NAMALWA (cell line): Measurements from ENCODE around the gene HNRNPM.
A peak's percentile ranks its signal among the peaks of the same experiment; 100 is the strongest.
"Not testable (repeated sequence)": the region's sequence is repeated elsewhere in the genome, so short reads cannot be mapped to it uniquely, and the experiment has no call there.

Experiments used
- DNase-seq: peaks from one replicate; pipeline ENCODE4 v3.0.0-alpha.2; 2015; ENCODE audit warnings: low spot score

Gene HNRNPM

DNA sequence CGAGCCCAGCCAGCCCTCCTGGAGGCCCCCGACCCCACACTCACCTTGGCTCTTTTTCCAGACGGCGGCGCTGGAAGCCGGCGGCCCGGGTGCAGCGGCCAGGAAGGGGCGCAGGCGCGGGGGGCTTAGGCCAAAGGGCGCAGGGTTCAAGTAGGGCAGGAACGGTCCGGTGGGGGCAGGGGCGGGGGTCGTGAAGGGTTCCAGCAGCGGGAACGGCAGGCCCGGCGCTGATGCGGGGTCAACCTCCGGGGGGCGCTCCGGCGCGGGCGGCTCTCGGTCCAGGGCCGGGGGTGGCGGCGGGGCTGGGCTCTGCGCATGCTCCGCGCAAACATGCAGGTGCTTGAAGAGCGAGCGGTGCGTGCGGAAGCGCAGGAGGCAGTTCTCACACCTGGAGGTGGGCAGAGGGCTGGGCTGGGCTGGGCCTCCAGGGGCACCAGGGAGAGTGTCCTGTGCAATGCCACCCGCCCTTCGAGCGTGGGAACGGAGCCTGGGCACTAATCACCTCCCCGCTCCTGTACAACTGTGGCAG lies 66.9 kb downstream of the HNRNPM start:
- no peak for DNase-seq

DNA sequence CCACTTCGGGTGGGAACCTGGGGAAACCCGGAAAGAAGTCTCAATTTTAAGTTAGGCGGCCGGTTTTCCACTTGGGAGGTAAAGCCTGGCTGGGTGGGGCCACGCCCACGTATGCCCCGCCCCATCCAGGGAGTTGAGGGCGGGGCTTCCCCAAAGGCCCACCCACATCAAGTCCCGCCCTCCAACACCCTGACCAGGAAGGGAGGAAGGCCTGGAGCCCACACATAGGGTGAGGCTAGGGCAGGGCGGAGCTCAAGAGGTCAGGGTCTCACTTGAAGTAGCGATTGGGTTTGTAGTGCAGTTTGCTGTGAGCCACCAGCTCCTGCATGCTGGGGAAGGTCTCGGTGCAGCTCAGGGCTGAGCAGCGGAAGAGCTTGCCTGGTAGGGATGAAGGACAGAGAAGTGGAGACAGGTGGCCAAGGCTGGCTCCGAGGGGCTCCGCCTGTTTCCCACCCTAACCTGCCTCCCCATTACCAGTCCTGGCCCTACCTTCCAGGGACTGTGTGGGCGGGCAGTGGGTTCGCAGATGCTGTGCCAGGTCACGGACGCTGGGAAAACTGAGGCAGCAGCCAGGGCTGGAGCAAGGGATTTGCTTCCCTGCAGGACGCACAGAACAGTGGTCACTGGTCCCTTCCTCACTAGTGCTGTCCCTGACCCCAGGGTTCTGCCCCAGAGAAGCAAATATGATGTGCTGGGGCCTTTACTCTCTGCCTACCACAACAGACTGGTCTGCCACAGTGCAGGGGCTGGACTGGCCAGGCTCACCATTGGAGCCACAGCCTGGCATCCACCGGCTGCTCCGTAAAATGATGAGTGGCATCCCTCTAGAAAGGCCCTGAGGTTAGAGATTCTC lies 67.6 kb downstream of the HNRNPM start:
- DNase-seq: peak; percentile 74

DNA sequence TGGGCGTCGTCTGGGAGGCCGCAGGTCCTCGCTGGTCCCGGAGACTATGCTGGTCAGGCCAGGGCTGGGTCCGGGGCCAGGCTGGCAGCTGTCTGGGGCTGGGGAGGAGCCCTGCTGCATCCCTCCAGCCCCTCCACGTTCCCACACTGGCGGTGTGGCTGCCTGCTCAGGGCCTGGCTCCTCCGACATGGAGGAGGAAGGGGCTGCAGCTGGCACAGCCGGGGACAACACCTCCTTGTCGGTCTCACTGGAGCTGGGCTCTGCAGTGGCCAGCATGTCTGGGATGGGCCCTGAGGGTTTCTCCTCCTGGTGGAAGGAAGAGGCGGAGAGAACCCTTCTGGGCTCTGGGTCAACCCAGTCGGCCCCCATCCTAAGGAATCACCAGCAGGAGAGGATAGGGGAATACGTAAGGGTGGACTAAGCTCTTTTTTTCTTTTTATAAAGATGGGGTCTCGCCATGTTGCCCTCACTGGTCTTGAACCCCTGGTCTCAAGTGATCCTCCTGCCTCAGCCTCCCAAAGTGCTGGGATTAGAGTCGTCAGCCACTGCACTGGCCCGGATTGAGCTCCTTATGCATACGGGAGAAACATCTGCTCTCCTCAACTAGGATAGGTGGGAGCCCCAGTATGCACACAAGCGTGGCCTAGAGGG lies 68.4 kb downstream of the HNRNPM start:
- no peak for DNase-seq

DNA sequence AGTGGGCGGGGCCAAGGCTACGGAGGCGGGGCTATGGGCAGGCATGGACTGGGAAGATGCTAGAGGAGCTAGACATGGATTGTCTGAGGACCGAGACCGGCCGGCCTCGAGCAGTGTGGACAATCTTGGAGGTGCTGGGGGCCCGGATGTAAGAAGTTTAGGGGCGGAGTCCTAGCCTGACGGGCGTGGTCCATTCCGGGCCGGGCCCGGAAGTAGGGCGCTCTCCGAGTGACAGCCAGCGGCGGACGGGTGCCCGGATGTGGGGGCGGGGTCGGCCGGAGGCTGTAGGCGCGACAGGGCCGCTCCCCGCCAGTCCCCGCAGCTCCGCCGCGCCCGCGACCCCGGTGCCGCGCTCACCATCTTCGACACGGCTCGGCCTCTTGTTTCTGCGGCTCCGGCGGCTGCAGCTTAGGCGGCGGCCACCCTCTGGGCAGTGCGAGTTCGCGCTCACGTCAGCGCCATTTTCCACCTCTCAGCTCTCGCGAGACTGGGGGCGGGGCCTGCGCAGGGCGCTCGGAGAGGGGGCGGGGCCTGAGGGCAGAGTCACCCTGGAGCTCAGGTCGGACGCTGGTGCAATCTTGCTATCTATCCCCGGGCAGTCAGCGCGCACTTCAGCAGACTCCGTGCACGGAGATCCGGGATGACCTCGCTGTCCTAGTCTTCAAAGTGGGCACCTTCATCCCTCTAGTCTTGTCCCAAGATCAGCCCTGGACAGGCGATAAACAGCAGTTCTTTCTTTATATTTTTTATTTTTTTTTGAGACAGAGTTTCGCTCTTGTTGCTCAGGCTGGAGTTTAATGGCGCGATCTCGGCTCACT lies 69.1 kb downstream of the HNRNPM start, which contains the start of gene ZNF414:
Gene ZNF414 (minus strand): TSS at position 481 of the 818 bp plus-strand sequence. CDS start 121 bp downstream, at position 360.
- peak; percentile 94 for DNase-seq

DNA sequence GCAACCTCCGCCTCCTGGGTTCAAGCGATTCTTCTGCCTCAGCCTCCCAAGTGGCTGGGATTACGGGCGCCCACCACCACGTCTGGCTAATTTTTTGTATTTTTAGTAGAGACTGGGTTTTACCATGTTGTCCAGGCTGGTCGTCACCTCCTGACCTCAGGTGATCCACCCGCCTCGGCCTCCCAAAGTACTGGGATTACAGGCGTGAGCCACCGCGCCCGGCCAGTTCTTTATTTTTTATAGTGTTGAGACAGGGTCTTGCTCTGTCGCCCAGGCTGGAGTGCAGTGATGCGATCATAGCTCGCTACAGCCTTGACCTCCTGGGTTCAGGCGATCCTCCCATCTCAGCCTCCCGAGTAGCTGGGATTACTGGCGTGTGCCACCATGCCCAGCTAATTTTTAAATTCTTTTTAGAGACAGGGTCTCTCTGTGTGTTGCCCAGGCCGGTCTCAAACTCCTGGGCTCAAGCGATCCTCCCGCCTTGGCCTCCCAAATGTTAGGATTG lies 69.8 kb downstream of the HNRNPM start:
- not testable (repeated sequence) for DNase-seq

DNA sequence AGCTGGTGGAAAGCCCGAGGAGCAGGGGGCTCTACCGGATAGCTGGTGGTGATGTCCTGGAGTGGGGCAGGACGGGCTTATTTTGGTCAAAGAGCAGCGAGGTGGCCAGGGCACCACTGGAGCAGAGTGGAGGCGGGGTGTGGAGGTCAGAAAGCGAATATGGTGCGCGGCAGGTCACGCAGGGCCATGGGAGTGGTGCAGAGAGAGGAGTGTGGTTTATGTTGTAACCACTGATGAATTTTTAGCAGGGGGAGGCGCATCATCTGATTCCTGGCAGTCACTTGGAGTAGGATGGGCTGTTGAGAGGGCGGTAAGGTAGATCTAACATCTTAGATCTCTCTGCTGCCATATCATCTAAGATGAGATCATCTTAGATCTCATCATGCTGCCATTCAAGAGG lies 70.5 kb downstream of the HNRNPM start:
- DNase-seq: no peak

DNA sequence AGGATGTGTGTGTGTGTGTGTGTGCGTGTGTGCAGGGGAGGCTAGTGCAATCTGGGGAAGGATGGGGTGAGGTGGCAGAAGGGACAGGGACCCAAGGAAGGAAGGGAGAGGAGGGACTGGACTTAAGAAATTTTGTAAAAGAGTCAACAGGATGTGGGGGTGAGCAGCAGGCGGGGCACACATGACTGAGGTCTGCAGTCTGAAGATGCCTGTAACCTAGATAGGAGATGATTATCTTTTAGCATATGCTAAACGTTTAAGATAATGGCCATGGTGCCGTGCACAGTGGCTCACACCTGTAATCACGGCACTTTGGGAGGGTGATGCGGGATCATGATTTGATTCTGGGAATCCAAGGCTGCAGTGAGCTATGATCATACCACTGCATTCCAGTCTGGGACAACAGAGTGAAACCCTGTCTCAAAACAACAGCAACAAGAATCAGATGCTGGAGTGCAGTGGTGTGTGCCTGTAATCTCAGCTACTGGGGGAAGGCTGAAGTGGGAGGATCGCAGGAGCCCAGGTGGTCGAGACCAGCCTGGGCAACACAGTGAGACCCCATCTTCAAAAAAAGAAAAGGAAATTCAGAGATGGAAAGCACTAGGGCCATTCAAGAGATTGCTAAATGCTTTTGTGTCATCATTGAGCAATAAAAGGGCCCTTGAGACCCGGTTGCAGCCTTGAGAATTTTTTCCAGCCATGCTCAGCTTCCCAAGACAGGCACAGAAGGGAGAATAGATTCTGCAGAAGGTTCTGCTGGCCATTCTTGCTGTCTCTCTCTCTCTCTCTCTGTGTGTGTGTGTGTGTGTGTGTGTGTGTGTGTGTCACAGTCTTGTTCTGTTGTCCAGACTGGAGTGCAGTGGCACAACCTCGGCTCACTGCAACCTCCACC lies 73.0 kb downstream of the HNRNPM start:
- DNase-seq: no peak

DNA sequence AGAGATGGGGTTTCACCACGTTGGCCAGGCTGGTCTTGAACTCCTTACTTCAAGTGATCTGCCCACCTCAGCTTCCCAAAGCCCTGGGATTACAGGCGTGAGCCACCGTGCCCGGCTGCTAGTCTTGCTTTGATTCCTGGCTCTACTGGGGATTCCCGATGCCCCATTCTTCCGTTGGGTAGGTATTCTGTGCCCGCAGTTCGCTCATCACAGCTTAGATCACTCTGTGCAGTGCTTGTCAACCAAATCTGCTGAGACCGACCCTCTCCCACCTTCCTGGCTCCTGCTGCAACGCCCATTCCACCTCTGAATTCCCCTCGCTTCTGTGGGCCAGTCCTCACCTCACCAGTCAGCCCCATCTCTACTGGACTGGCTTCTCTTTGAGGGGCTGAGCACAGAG lies 73.8 kb downstream of the HNRNPM start:
- no peak for DNase-seq

DNA sequence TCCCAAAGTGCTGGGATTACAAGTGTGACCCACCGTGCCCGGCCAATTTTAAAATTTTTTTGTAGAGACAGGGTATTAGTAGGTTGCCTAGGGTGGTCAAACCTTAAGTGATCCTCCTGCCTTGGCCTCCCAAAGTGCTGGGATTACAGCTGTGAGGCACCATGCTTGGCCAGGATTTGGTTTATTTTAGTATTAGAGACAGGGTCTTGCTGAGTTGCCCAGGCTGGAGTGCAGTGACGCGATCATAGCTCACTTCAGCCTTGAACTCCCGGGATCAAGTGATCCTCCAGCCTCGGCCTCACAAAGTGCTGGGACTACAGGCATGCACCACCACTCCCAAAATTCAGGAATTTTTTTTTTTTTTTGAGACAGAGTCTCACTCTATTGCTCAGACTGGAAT lies 74.6 kb downstream of the HNRNPM start:
- DNase-seq: no peak

DNA sequence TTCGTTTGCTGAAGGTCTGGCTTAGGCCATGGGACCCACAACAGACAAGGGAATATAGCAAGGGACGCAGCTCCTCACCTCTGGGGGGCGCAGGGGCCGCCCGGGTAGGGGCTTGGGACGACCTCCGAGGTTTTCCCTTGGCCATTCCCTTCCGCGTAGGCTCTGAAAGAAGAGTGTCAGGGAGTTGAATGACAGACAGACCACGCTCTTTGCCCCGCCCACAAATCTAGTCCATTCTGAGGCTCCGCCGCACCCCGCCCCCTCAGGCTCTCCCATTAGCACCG lies 80.6 kb downstream of the HNRNPM start:
- DNase-seq: no peak

DNA sequence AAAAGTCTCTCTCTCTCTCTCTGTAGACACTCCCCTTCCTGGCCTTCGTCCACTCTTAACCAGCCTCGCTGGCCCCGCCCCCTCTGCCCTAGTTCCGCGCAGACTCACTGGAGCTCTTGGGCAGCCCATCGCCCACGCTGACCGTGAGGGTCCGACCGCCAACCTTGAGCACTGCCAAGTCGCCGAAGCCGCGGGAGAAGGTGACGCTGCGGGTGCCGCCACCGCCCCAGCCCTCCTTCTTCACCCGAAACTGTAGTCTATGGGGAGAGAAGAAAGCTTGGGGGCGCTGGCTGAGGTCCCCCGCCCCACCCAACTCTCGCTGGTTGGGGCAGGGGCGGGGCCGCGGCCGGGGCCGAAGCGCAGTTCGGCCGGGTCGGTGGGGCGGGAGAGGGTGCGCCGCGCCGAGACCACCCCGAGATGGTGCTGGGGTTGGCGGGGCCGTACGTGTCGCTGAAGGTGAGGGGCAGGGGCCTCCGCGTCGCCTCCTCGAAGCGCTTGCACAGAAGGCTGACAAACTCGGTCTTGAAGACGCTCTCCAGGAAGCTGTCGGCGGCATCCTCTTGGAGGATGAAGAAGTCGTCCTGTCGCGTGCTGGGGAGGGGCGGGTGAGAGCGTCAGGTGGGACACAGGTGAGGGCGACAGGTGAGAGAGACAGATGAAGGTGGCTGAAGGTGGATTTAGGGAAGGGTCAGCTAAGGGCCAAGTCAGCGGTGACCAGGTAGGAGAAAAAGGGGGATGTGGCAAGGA lies 81.7 kb downstream of the HNRNPM start:
- no peak for DNase-seq

DNA sequence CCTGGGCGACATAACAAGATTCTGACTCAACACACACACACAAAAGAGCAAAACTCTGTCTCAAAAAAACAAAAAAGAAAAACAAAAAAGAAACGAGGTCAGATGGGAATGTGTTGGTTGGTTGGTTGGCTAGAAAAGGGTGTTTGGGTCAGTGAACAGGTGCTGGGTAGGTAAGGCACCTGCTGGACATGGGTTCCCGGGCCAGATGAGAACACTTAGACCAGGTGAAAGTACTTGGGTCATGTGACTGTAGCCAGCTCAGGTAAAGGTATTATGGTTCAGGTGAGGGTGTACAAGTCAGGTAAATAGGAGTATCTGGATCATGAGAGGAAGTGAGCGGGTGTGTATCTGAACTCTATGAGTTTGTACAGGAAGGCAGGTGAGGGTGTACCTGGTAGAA lies 83.7 kb downstream of the HNRNPM start:
- no peak for DNase-seq

DNA sequence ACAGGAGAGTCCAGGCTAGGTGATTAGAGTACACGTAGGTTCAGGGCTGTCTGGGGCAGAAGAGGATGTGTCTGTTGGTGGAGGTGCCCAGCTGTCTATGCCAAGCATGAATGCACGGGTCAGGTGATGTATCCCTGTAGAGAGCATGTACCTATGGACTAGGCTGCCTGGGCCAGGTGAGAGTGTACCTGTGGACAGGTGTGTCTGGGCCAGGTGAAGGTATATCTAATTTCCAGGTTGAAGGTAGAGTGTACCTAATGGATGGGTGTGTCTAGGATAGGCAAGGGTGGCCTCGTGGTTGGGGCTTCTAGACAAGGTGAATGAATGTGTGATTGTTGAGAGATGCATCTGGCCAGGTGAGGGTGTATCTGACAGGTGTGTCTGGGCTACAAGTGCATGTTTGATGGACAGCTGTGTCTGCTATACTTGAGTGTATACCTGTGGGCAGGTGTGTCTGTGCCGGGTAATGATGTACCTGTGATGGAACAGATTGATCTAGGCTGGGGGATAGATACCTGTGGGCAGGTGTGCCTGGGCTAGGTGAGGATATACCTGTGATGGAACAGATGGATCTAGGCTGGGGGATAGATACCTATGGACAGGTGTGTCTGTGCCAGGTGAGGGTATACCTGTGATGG lies 84.7 kb downstream of the HNRNPM start:
- DNase-seq: no peak

DNA sequence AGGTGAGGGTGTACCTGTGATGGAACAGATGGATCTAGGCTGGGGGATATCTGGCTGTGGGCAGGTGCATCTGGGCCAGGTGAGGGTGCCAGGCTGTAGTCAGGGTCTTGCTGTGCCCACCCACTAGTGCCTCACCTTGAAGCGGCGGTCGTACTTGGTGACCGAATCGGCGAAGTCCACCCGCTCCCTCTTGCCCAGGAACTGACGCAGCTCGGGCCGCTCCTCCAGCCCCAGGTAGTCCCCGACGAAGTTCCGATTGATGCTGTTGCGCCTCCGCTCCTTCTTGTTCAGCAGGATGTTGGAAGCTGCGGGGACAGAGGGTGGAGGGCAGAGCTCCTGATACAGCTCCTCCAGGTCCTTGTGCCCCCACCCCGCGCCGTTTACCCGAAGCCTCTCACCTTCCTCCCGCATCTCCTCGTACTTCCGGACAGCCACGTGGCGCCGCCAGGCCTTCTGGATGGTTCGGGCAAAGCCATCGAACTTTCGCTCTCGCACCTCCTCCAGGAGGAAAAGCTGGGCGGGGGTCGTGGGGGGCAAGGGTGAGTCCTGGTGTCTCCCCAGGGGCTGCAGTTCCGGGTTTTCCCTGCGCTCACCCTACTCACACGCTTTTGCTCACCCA lies 85.4 kb downstream of the HNRNPM start:
- no peak for DNase-seq

DNA sequence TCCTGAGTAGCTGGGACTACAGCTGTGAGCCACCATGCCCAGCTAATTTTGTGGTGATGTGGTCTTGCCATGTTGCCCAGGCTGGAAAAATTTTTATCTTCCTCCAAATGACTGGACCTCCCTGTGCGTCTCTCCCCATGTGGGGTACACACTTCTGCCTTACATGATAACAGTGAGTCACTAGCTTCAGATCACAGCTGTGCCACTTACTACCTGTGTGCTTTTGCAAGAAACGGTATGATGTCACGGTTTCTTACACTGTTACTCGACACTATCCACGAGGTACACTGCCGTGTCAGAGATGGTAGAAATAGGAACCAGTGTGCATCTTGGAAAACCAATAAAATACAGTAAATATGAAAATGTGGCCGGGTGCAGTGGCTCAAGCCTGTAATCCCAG lies 86.7 kb downstream of the HNRNPM start:
- DNase-seq: no peak

DNA sequence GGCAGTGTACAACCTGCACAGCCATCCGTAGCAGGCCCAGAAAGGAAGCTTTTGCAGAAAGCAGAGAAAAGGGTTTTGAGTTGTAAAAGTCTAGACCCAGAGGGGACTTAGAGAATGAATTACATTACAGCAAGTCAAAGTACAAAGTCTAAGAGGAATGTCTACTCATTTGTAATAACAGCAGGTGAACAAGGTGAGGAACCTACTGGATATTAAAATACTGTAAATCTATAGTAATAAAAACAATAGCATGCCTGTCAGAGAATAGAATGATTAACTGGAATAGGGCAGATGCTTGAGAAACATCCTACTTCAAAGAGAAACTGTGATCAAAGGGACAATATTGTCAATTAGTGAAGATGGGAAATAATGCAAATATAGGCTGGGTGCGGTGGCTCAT lies 87.5 kb downstream of the HNRNPM start:
- no peak for DNase-seq

DNA sequence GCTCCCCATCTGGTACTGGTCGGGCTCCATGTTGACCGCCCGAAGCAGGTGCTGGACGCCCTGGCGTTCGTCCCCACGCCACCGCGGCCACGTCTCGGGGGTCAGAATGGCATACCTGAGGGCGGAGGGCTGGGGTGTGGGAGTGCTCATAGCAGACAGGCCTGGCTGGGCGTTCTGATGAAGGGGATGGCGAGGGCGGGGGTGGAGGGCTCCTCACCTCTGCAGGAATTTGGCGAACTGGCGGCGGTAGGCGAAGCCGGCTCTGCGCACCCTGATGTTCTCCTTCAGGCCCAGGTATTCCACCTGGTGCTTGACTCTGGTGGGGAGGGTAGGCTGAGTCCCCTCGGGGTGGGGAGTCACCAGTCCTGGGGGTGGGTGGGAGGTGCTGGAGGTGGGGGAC lies 91.5 kb downstream of the HNRNPM start:
- DNase-seq: no peak

DNA sequence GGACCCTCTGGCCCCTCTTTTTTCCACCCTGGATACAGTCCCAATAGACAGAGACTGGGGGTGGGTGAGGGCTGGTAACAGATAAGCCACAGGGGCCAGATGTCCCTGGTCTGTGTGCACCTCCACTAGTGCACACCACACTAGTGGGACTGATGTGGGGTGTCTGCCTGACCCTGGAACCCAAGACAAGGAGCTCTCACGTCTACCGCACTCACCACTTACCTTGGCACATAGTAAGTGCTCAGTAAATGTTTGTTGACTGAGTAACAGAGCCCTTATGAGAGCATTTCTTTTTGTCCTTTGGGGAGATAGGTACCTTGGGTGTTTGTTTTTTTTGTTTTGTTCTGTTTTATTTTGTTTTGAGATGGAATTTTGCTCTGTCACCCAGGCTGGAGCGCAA lies 92.3 kb downstream of the HNRNPM start:
- no peak for DNase-seq
